SU-DHL-6 (cell line): ENCODE results near the gene SIT1.

Experiments used
- H2AFZ ChIP-seq: fragments of 200-600 bp; sonication (generic); 2 replicates; pipeline ENCODE4 v1.6.1; 2014; ENCODE audit warnings: low read depth, mild to moderate bottlenecking, moderate library complexity, mixed read lengths, antibody characterized with exemption, low read length; ENCODE audit not compliant: severe bottlenecking
- H3F3A ChIP-seq: fragments of 200-600 bp; shearing (Covaris generic); 2 replicates; pipeline ENCODE4 v1.6.0; 2016; ENCODE audit warnings: antibody characterized with exemption, mild to moderate bottlenecking; ENCODE audit not compliant: insufficient read depth
- H3K27ac ChIP-seq: fragments of 200-600 bp; sonication (generic); 2 replicates; pipeline ENCODE4 v1.5.1; 2016; ENCODE audit warnings: low read depth, mild to moderate bottlenecking, low read length, moderate library complexity, mixed read lengths
- H3K27me3 ChIP-seq: fragments of 200-600 bp; sonication (generic), shearing (Covaris generic); 2 replicates; pipeline ENCODE4 v1.6.0; 2014; ENCODE audit warnings: mild to moderate bottlenecking, low read length
- H3K36me3 ChIP-seq: fragments of 200-600 bp; sonication (generic); 2 replicates; pipeline ENCODE4 v1.6.1; 2014; ENCODE audit warnings: mild to moderate bottlenecking, low read length, mixed read lengths
- H3K4me2 ChIP-seq: fragments of 300-600, 200-600 bp; shearing (Covaris generic), sonication (generic); 2 replicates; pipeline ENCODE4 v1.6.0; 2014; ENCODE audit warnings: low read length, low read depth, mild to moderate bottlenecking; ENCODE audit not compliant: poor library complexity, severe bottlenecking
- H3K4me3 ChIP-seq: fragments of 200-600 bp; sonication (generic); 2 replicates; pipeline ENCODE4 v1.5.1; 2014; ENCODE audit warnings: antibody characterized with exemption, low read length, mild to moderate bottlenecking, mixed read lengths; ENCODE audit not compliant: insufficient read depth, poor library complexity, severe bottlenecking
- H3K79me2 ChIP-seq: fragments of 200-600 bp; sonication (generic); 2 replicates; pipeline ENCODE4 v1.6.1; 2014; ENCODE audit warnings: mild to moderate bottlenecking, low read length, moderate library complexity; ENCODE audit not compliant: insufficient read depth
- H3K9ac ChIP-seq: fragments of 200-600 bp; sonication (generic); 2 replicates; pipeline ENCODE4 v1.7.0; 2014; ENCODE audit warnings: mild to moderate bottlenecking, low read length
- H3K9me2 ChIP-seq: fragments of 200-600 bp; sonication (generic); replicated peaks from 2 replicates; pipeline ENCODE4 v1.6.1; 2014; ENCODE audit warnings: low read length; ENCODE audit not compliant: insufficient read depth
- H3K9me3 ChIP-seq: fragments of 200-600 bp; sonication (generic); 2 replicates; pipeline ENCODE4 v1.6.1; 2014; ENCODE audit warnings: low read length, mixed read lengths; ENCODE audit not compliant: insufficient read depth
- H4K20me1 ChIP-seq: fragments of 200-600 bp; sonication (generic); 2 replicates; pipeline ENCODE4 v1.6.1; 2014; ENCODE audit warnings: low read depth, mild to moderate bottlenecking, antibody characterized with exemption, low read length, moderate library complexity, mixed read lengths
- EZH2phosphoT487 ChIP-seq: fragments of 200-600 bp; sonication (generic), shearing (Covaris generic); conservative IDR thresholded peaks from 2 replicates; pipeline ENCODE4 v1.6.1; 2018; ENCODE audit warnings: mild to moderate bottlenecking, antibody characterized with exemption, low read length, moderate library complexity, mixed read lengths
- TF ChIP-seq, protein P1 (sequence below): fragments of 200-600 bp; sonication (generic); IDR thresholded peaks from one replicate; pipeline ENCODE4 v1.5.1; 2017; ENCODE audit warnings: antibody characterized with exemption, mild to moderate bottlenecking, low read length, moderate library complexity; ENCODE audit not compliant: insufficient read depth, poor library complexity, severe bottlenecking

SIT1 gene

DNA sequence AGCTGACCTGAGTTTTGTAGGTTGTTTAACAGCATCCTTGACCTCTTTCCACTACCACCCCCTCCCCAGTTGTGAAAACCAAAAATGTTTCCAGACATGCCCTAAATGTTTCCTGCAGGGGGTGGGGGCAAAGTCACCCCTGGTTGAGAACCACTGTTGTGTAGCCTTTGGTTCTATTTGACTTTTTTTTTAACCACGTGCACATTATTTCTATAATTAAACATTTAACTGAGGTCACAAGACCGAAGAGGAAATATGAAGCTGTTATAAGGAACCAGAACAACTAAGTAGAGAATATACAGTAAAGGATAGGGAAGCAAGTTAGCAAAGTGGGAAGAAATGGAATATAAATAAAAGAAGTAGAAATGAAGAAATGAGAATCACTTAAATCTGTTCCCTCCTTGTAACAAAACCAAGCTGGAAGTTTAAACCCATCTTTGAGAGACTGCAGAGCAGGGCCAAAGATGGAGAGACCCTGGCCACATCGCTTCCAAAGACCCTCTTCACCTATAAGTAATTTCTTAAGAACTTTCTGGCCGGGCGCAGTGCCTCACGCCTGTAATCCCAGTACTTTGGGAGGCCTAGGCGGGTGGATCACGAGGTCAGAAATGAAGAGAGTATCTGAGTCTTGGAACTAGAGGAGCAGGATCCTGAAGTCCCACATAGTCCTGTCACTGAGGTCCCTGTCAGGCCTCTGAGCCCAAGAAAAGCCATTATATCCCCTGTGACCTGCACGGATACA is 14.4 kb downstream of the SIT1 start:
- Histone ChIP-seq H3K36me3 (no peaks in the 10 kb centered on the region), H3K27me3 (no peaks in the 10 kb centered on the region), H3K9ac (peak overlapping the region; percentile 40), H3K9me2 (no peaks in the 10 kb centered on the region), H3F3A (peaks cover 41% of the 10 kb centered on the region), H4K20me1 (no peaks in the 10 kb centered on the region), H3K4me3 (peak overlapping the region; percentile 17), H2AFZ (no peak overlapping the region), H3K27ac (peak overlapping the region; percentile 88), H3K9me3 (no peaks in the 10 kb centered on the region), H3K79me2 (no peaks in the 10 kb centered on the region), H3K4me2 (peak overlapping the region; percentile 59)
- TF ChIP-seq, protein P1, sequence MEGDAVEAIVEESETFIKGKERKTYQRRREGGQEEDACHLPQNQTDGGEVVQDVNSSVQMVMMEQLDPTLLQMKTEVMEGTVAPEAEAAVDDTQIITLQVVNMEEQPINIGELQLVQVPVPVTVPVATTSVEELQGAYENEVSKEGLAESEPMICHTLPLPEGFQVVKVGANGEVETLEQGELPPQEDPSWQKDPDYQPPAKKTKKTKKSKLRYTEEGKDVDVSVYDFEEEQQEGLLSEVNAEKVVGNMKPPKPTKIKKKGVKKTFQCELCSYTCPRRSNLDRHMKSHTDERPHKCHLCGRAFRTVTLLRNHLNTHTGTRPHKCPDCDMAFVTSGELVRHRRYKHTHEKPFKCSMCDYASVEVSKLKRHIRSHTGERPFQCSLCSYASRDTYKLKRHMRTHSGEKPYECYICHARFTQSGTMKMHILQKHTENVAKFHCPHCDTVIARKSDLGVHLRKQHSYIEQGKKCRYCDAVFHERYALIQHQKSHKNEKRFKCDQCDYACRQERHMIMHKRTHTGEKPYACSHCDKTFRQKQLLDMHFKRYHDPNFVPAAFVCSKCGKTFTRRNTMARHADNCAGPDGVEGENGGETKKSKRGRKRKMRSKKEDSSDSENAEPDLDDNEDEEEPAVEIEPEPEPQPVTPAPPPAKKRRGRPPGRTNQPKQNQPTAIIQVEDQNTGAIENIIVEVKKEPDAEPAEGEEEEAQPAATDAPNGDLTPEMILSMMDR: no peak
- TF ChIP-seq EZH2phosphoT487: no peak

DNA sequence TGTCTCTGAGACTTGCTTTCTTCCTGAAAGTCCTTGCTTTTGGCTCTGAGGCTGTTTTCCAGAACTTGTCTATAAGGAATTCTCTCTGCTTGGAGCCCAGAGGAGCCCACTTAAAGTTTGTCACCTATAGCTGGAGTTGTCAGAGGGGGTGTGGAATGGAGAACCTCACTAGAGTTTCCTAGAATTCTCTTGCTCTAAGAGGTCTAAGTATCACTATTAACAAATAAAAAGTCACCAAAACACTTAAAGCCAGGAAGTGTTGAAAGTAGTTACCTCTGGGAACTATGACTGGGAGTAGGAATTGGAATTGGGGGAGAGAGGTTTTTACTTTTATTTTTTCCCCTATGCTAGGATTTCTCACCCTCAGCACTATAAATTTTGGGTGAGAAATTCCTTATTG is 15.0 kb downstream of the SIT1 start:
- H3K4me3 ChIP-seq: peak overlapping the region; percentile 7
- no peaks in the 10 kb centered on the region for H3K36me3 ChIP-seq
- peak overlapping the region; percentile 40 for H3K9ac ChIP-seq
- peaks cover 43% of the 10 kb centered on the region for H3F3A ChIP-seq
- H3K27ac ChIP-seq: peak overlapping the region; percentile 88
- H3K9me3 ChIP-seq: no peaks in the 10 kb centered on the region
- TF ChIP-seq, protein P1: no peak
- no peak for TF ChIP-seq EZH2phosphoT487
- no peaks in the 10 kb centered on the region for H3K79me2 ChIP-seq
- H3K9me2 ChIP-seq: no peaks in the 10 kb centered on the region
- H4K20me1 ChIP-seq: no peaks in the 10 kb centered on the region
- H3K27me3 ChIP-seq: no peaks in the 10 kb centered on the region
- H2AFZ ChIP-seq: no peak overlapping the region
- H3K4me2 ChIP-seq: peak overlapping the region; percentile 59

DNA sequence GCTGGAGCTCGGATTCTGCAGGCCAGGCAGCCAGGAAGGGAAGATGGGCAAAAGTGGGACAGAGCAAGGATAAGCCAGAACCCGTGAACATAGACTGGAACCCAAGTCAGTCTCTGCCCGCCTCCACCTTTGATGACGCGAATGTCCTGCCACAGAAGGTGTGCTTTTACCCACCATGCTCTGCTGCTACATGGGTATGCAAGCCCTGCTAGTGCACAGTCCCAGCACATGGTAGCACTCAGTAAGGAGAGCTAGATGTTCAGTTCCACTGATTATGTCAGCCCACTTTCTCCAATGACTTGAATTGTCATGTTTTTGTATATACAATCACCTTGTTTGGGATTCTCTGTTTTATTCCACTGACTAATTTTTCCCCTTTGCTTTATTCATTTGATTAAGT is 21.1 kb downstream of the SIT1 start:
- no peak overlapping the region for H2AFZ ChIP-seq
- no peaks in the 10 kb centered on the region for H4K20me1 ChIP-seq
- TF ChIP-seq, protein P1: no peak
- TF ChIP-seq EZH2phosphoT487: no peak
- no peaks in the 10 kb centered on the region for H3K36me3 ChIP-seq
- no peaks in the 10 kb centered on the region for H3K9me3 ChIP-seq
- no peak overlapping the region for H3K4me3 ChIP-seq
- no peaks in the 10 kb centered on the region for H3K9me2 ChIP-seq
- H3K4me2 ChIP-seq: no peak overlapping the region
- H3K79me2 ChIP-seq: no peaks in the 10 kb centered on the region
- H3F3A ChIP-seq: peaks cover 30% of the 10 kb centered on the region
- no peak overlapping the region for H3K9ac ChIP-seq
- no peaks in the 10 kb centered on the region for H3K27me3 ChIP-seq
- H3K27ac ChIP-seq: no peak overlapping the region
